DOHH2 (cell line): ENCODE data around the gene GABPA.

ENCODE experiments used
- EZH2phosphoT487 ChIP-seq: fragments of 200-600 bp; sonication (generic); IDR thresholded peaks from 2 replicates; pipeline ENCODE4 v1.6.1; 2017; ENCODE audit warnings: borderline replicate concordance, mild to moderate bottlenecking, antibody characterized with exemption, low read length, moderate library complexity, mixed read lengths
- TF ChIP-seq, protein P1 (sequence below): fragments of 200-600 bp; sonication (generic); IDR thresholded peaks from one replicate; pipeline ENCODE4 v1.5.1; 2014; ENCODE audit warnings: antibody characterized with exemption, mild to moderate bottlenecking, low read depth, low read length; ENCODE audit not compliant: poor library complexity, severe bottlenecking

DNA sequence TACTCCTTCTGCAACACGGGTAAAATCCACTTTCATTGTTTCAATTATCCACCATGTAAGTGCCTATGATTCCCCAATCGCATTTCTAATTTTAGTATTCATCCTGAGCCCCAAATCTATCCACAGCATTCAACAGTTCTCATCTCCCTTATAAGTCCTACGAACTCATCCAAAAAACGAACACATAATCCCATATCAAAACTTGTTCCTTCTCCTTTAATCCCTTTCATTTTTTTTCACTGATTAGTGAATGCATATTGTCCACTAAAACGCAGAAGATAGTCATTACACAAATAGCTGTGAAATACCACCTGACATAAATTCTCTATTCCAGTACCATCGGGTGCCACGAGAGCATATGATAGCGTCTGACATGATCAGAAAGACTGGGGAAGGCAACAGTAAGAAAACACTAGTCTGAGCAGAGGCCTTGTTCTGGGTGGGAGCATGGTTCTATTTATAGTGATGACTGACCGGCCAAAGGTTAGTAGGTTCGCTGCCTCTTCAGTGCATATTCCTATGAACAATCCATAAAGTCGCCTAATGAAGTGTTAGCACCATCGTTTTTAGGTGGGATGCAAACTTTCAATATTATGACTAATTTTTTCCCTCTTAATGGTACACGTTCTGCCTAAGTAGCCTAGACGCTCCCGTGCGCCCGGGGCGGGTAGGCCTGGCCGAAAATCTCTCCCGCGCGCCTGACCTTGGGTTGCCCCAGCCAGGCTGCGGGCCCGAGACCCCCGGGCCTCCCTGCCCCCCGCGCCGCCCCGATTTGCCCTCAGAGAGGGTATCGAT, 716 bp upstream of the GABPA start:
- TF ChIP-seq, protein P1, sequence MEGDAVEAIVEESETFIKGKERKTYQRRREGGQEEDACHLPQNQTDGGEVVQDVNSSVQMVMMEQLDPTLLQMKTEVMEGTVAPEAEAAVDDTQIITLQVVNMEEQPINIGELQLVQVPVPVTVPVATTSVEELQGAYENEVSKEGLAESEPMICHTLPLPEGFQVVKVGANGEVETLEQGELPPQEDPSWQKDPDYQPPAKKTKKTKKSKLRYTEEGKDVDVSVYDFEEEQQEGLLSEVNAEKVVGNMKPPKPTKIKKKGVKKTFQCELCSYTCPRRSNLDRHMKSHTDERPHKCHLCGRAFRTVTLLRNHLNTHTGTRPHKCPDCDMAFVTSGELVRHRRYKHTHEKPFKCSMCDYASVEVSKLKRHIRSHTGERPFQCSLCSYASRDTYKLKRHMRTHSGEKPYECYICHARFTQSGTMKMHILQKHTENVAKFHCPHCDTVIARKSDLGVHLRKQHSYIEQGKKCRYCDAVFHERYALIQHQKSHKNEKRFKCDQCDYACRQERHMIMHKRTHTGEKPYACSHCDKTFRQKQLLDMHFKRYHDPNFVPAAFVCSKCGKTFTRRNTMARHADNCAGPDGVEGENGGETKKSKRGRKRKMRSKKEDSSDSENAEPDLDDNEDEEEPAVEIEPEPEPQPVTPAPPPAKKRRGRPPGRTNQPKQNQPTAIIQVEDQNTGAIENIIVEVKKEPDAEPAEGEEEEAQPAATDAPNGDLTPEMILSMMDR, result no peak
- TF ChIP-seq EZH2phosphoT487, result no peak
